Liver (tissue), 9 donors: ENCODE measurements around the gene EDDM3A. TPM values are rescaled to one million over a fixed set of nuclear protein-coding genes. Genes with fewer than 3 reads are reported as not detected.

Source experiments
- DNase-seq: peaks from one replicate; pipeline ENCODE4 v3.0.0-alpha.2; 2017; ENCODE audit warnings: low spot score
- H3K27ac ChIP-seq, 2 donors: one replicate each; pipeline ENCODE4 v1.7.0; 2013; ENCODE audit warnings: inconsistent platforms in 2 of 2, low read length in 2 of 2, control low read depth in 1 of 2, low read depth in 1 of 2, mild to moderate bottlenecking in 1 of 2
- H3K27me3 ChIP-seq, 4 donors: one replicate each; pipeline versions ENCODE4 v1.6.1 to v1.7.0; 2013; ENCODE audit warnings: low read length in 3 of 4, inconsistent platforms in 1 of 4, mild to moderate bottlenecking in 1 of 4, moderate library complexity in 1 of 4; ENCODE audit not compliant: control insufficient read depth in 4 of 4, insufficient read depth in 4 of 4
- H3K36me3 ChIP-seq, 4 donors: one replicate each; pipeline versions ENCODE4 v1.6.1 to v1.7.0; 2013; ENCODE audit warnings: low read length in 3 of 4, mild to moderate bottlenecking in 3 of 4, low read depth in 1 of 4, moderate library complexity in 1 of 4; ENCODE audit not compliant: control insufficient read depth in 4 of 4, insufficient read depth in 3 of 4
- H3K4me1 ChIP-seq, 4 donors: one replicate each; pipeline versions ENCODE4 v1.6.1 to v1.7.0; 2013; ENCODE audit warnings: low read length in 3 of 4, mild to moderate bottlenecking in 3 of 4, moderate library complexity in 1 of 4; ENCODE audit not compliant: control insufficient read depth in 4 of 4, insufficient read depth in 4 of 4
- H3K4me3 ChIP-seq, 3 donors: one replicate each; pipeline versions ENCODE4 v1.6.1 to v1.7.0; 2013; ENCODE audit warnings: low read length in 3 of 3, control low read depth in 1 of 3, low read depth in 1 of 3, mild to moderate bottlenecking in 1 of 3
- H3K9ac ChIP-seq, 2 donors: one replicate each; pipeline ENCODE4 v1.7.0; 2013; ENCODE audit warnings: low read length in 2 of 2, mild to moderate bottlenecking in 2 of 2, moderate library complexity in 2 of 2, control low read depth in 1 of 2, low read depth in 1 of 2
- H3K9me3 ChIP-seq, 4 donors: one replicate each; pipeline versions ENCODE4 v1.6.1 to v1.7.0; 2013; ENCODE audit warnings: low read length in 3 of 4; ENCODE audit not compliant: control insufficient read depth in 4 of 4
- ATF3 ChIP-seq: IDR thresholded peaks from 2 replicates; pipeline ENCODE4 v1.6.1; 2016; ENCODE audit warnings: antibody characterized with exemption
- CTCF ChIP-seq: fragments of 150-350 bp; IDR thresholded peaks from 2 replicates; pipeline ENCODE4 v1.5.1; 2017; ENCODE audit warnings: improper control_type of control experiment, low read depth, low read length; ENCODE audit not compliant: missing input control
- EGR1 ChIP-seq, 2 donors: IDR thresholded peaks; 2 replicates each; pipeline ENCODE4 v1.6.1; 2016 to 2018; ENCODE audit warnings: antibody characterized with exemption in 2 of 2, low read depth in 2 of 2
- FOXA1 ChIP-seq: IDR thresholded peaks from 2 replicates; pipeline ENCODE4 v1.6.1; 2016; ENCODE audit warnings: antibody characterized with exemption
- FOXA2 ChIP-seq: IDR thresholded peaks from 2 replicates; pipeline ENCODE4 v1.6.1; 2016; ENCODE audit warnings: antibody characterized with exemption
- GABPA ChIP-seq, 2 donors: IDR thresholded peaks in 1 of 2; conservative IDR thresholded peaks in 1 of 2; 2 replicates each; pipeline ENCODE4 v1.6.1; 2016; ENCODE audit warnings: antibody characterized with exemption in 2 of 2, mild to moderate bottlenecking in 1 of 2, moderate library complexity in 1 of 2
- HNF4A ChIP-seq, 2 donors: conservative IDR thresholded peaks; 2 replicates each; pipeline ENCODE4 v1.6.1; 2016; ENCODE audit warnings: antibody characterized with exemption in 2 of 2, mild to moderate bottlenecking in 2 of 2
- HNF4G ChIP-seq: IDR thresholded peaks from 2 replicates; pipeline ENCODE4 v1.6.1; 2016; ENCODE audit warnings: antibody characterized with exemption
- JUND ChIP-seq, 2 donors: IDR thresholded peaks; 2 replicates each; pipeline ENCODE4 v1.6.1; 2016; ENCODE audit warnings: antibody characterized with exemption in 2 of 2
- MAX ChIP-seq: IDR thresholded peaks from 2 replicates; pipeline ENCODE4 v1.6.1; 2016; ENCODE audit warnings: antibody characterized with exemption
- NR2F2 ChIP-seq: IDR thresholded peaks from 2 replicates; pipeline ENCODE4 v1.6.1; 2016; ENCODE audit warnings: antibody characterized with exemption
- SP1 ChIP-seq: IDR thresholded peaks from 2 replicates; pipeline ENCODE4 v1.6.1; 2018; ENCODE audit warnings: antibody characterized with exemption, mild to moderate bottlenecking
- YY1 ChIP-seq: IDR thresholded peaks from 2 replicates; pipeline ENCODE4 v1.6.1; 2016; ENCODE audit warnings: antibody characterized with exemption, mild to moderate bottlenecking
- WGBS: extraction: QIAGEN DNeasy Blood & Tissue Kit; methylation state at CpG from one replicate; pipeline ENCODE4 v1.1.7; 2013; 5-methylcytosine and 5-hydroxymethylcytosine counted together
- polyA plus RNA-seq, 2 donors: library from polyadenylated mRNA; stranded (reverse) in 1 of 2; unstranded in 1 of 2; fragments of 200-250 nt in 1 of 2; fragments of >200 nt in 1 of 2; fragmentation: Nextera tagmentation in 1 of 2; extraction: Ambion mirVana in 1 of 2; gene quantifications; one replicate each; pipeline versions ENCODE4 v1.2.1 to v1.2.3, GENCODE V29; 2013 to 2015
- total RNA-seq, 2 donors: library from RNA; depleted of rRNA; stranded (reverse); fragments of >200 nt; gene quantifications; one replicate each; pipeline ENCODE4 v1.2.3, GENCODE V29; 2014
- donor health status: healthy.
- donor health status: healthy.
- donor health status: healthy.
- donor health status: healthy.
- donor health status: healthy.

The EDDM3A gene
- total and polyA plus RNA-seq, 4 donors = not detected

GRCh38 chr14:20772650-20773049 lies 27.0 kb downstream of the EDDM3A start:
- peaks cover 0 to 3% (median 0%) of the 10 kb centered on the region in 4 donors for H3K27me3 ChIP-seq
- WGBS = 65% methylated on average over 3 of the region's 3 CpGs
- TF ChIP-seq FOXA2 (no peak), MAX (no peak), YY1 (no peak), JUND (IDR thresholded peaks at IDR 0.05) (no peak), NR2F2 (no peak), EGR1 (IDR thresholded peaks at IDR 0.05; ENCODE audit: low read depth in 2 of 2) (no peak), FOXA1 (no peak), HNF4G (no peak), HNF4A (conservative IDR thresholded peaks at IDR 0.05) (no peak)

GRCh38 chr14:20774258-20774824 lies 28.7 kb downstream of the EDDM3A start:
- no peak for DNase-seq
- TF ChIP-seq EGR1 (IDR thresholded peaks at IDR 0.05; ENCODE audit: low read depth in 2 of 2) (no peak), FOXA1 (no peak)
- WGBS = 63% methylated on average over 5 of the region's 5 CpGs
- Histone ChIP-seq H3K9me3 (no peaks in the 10 kb centered on the region), H3K27me3 (peaks cover 0 to 3% (median 0%) of the 10 kb centered on the region in 4 donors), H3K27ac (no peak overlapping the region), H3K4me1 (no peaks in the 10 kb centered on the region), H3K4me3 (no peak overlapping the region), H3K9ac (no peak overlapping the region), H3K36me3 (no peaks in the 10 kb centered on the region)

More at GRCh38 chr14:20772650-20773049, 27.0 kb downstream of the EDDM3A start:
- Histone ChIP-seq H3K9ac (no peak overlapping the region), H3K9me3 (no peaks in the 10 kb centered on the region), H3K36me3 (no peaks in the 10 kb centered on the region), H3K4me1 (no peaks in the 10 kb centered on the region), H3K27ac (no peak overlapping the region), H3K4me3 (no peak overlapping the region)
- DNase-seq = no peak

GRCh38 chr14:20775043-20775442 lies 29.4 kb downstream of the EDDM3A start:
- peaks cover 0 to 3% (median 0%) of the 10 kb centered on the region in 4 donors for H3K27me3 ChIP-seq
- no peaks in the 10 kb centered on the region for H3K9me3 ChIP-seq
- H3K36me3 ChIP-seq = no peaks in the 10 kb centered on the region
- DNase-seq = no peak
- no peak for TF ChIP-seq SP1
- TF ChIP-seq YY1 = no peak
- no peak for TF ChIP-seq HNF4G
- TF ChIP-seq FOXA2 = no peak
- no peak for TF ChIP-seq GABPA (IDR thresholded peaks at IDR 0.05 in 1 of 2, conservative IDR thresholded peaks at IDR 0.05 in 1 of 2)
- no peak for TF ChIP-seq JUND (IDR thresholded peaks at IDR 0.05)
- TF ChIP-seq ATF3 = no peak
- no peak for TF ChIP-seq CTCF
- H3K9ac ChIP-seq = no peak overlapping the region
- H3K4me3 ChIP-seq = no peak overlapping the region
- 58% methylated on average over 6 of the region's 6 CpGs for WGBS
- no peaks in the 10 kb centered on the region for H3K4me1 ChIP-seq
- no peak overlapping the region for H3K27ac ChIP-seq
